PC-3 (cell line): ENCODE results near the gene PDGFB.

ENCODE experiments used
- CTCF ChIP-seq: fragments of 300-600 bp; sonication (generic); conservative IDR thresholded peaks from 2 replicates; pipeline ENCODE4 v1.5.1; 2017; ENCODE audit warnings: antibody characterized with exemption, low read depth, mild to moderate bottlenecking, low read length
- EZH2 ChIP-seq: fragments of 300-600 bp; sonication (generic); IDR thresholded peaks from one replicate; pipeline ENCODE4 v1.6.1; 2017; ENCODE audit warnings: antibody characterized with exemption, mild to moderate bottlenecking, low read length; ENCODE audit not compliant: unreplicated experiment
- EZH2phosphoT487 ChIP-seq: fragments of 300-600 bp; sonication (generic); IDR thresholded peaks from 2 replicates; pipeline ENCODE4 v1.6.1; 2018; ENCODE audit warnings: mild to moderate bottlenecking, antibody characterized with exemption, low read length, borderline replicate concordance

- no peak for TF ChIP-seq CTCF
- no peak for TF ChIP-seq EZH2phosphoT487
- TF ChIP-seq EZH2, result no peak
Observed at GRCh38 chr22:39270280-39270679, 25.5 kb upstream of the PDGFB start.
